Stimulated activated CD8-positive, alpha-beta memory T cell treated with anti-CD3 and anti-CD28 coated beads, Interleukin-7, amount 100 ng/mL, for 1 hour (primary cell): ENCODE measurements around the gene SCLY.

Experiments
- DNase-seq, 2 donors: peaks; one replicate each; pipeline ENCODE4 v3.0.0-alpha.2; 2020; ENCODE audit warnings: low read depth in 2 of 2

The SCLY gene

DNA sequence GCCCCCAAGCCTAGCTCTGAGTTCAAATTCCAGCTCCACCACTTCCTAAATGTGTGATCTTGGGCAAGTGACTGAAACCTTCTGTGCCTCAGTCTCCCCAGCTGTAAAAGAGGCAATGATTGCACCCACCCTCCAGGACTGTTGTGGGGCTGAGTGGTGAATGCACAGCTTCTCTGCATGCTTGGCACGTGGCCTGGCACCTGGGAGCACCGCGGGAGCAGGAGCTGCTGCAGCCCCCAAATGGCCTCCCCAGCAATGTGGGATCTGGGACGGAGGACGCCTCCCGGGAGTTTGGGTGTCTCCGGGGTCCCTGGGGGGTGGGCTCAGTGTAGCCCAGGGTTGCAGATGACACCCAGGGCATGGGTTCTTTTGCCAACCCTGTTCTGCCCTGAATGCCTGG, 79.2 kb downstream of the SCLY start:
- DNase-seq = no peak

DNA sequence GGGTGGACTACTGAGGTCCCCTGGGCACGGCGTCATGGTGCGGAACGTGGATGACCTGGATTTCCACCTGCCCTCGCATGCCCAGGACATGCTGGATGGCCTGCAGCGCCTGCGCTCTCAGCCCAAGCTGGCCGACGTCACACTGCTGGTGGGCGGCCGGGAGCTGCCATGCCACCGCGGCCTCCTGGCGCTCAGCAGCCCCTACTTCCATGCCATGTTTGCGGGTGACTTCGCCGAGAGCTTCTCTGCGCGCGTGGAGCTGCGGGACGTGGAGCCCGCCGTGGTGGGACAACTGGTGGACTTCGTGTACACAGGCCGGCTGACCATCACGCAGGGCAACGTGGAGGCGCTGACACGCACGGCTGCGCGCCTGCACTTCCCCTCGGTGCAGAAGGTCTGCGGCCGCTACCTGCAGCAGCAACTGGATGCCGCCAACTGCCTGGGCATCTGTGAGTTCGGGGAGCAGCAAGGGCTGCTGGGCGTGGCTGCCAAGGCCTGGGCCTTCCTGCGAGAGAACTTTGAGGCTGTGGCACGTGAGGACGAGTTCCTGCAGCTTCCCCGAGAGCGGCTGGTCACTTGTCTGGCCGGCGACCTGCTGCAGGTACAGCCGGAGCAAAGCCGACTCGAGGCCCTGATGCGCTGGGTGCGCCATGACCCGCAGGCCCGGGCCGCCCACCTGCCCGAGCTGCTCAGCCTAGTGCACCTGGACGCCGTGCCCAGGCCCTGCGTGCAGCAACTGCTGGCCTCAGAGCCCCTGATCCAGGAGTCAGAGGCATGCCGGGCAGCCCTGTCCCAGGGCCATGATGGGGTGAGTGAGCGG, 80.1 kb downstream of the SCLY start:
- DNase-seq = no peak

DNA sequence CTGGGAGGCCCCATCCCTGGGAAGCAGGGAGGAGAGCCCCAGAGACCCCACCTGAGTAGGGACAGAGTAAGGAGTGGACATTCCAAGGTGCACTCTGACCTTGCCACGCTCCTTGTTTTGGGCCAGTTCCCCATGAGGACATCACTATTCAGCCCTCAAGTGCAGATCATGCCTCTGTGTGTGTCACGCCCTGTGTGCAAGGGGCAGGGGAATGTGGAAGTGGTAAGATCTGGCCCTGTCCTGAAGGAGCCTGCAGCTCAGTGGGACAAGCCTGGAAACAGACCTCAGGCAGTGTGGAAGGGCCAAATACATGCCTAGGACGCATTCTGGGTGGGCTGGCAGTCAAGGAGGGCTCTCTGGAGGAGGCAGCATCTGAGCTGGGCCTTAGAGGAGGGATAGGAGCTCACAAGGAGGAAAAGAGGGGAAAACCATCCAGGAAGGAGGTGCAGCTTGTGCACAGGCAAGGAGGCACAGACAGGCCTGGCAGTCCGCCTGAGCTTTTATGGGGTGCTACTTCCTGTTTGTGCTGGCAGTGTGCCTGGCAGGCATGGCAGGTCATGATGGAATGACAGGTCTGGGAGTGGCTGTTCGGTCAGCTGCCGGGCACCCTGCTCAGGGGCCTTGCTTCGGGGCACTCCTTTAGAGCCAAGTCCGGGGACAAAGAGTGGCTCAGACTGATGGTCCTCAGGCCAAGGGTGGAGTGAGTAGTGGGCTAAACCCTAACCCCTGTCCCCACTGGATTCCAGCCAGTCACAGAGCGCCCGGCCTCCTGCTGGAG, 80.9 kb downstream of the SCLY start:
- DNase-seq = no peak

DNA sequence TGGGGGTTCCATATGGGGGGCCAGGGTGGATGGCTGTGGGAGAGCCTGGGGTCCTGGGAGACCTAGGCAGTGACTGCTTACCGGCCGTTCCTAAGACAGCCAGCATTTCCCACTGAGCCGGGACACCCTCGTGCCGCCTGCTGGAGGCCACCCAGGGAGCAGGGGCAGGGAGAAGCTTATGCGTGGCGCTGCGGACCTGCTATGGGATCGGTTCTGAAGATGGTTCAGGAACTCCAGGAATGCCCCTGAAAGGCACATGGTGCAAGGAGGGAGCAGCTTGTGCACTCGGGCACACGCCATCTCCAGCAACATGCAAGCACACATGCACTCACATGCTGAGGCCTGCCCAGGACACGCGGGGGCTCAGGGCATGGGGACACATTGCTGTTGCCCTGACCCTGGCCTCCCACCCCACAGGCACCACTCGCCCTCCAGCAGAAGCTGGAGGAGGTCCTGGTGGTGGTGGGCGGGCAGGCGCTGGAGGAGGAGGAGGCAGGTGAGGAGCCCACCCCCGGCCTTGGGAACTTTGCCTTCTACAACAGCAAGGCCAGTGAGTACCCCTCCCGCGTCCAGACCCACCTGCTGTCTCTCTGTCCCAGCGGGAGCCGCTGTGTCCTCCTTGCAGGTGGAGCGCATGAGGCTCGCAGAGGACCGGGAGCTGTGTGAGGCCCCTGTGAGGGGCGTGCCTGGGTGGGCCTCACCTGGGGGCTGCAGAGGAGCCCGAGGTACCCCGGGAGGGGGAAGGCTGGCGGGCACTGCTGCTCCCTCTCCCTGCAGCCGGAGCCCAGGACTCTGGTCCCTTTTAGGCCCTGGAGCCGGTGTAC, 81.8 kb downstream of the SCLY start:
- DNase-seq = no peak

DNA sequence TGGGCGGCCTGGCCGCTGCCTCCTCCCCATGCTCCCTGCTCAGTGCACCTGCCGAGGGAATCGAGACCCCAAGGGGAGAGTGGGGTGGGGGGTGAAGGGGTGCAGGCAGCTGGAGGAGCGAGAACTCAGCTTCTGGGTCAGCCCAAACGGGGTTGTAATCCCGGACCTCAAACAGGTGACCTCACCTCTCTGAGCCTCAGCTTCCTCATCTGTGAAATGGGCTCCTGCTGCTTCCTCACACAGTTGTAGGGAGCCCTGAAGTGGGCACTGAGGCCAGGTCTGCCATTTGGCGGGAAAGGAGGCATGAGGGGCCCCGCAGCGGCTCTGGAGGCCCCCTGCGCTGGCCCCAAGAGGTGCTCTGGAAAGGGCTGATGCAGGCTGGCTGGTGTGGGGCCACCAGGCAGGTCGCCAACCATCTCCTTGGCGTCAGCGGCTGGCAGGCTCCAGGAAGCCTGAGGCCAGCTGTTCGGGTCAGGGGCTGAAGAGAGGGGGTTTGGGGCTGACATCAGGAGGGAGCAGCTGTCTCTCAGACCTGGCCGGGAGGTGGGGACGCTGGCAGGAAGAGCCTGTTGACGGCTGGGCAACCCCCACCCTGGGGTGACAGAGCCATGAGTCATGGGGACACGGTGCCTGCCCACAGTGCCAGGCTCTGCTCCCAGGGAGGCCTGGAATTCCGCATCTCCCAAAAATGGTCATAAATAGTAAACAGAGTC, 82.6 kb downstream of the SCLY start:
- DNase-seq = no peak

DNA sequence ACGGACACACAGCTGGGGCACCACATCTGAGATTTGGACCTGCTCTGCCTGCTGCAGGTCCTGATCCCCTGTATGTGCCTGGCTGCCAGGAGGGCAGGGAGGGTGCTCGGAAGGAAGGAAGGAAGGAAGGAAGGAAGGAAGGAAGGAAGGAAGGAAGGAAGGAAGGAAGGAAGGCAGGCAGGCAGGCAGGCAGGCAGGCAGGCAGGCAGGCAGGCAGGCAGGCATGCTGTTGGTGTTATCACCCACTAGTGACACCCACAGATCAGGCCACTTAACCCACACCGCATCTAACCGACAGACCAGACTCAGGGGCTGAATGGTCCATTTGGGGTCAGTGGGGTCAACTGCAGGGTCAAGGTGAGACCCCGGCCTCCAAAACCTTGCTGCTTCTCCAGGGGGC, 83.5 kb downstream of the SCLY start:
- DNase-seq = no peak

DNA sequence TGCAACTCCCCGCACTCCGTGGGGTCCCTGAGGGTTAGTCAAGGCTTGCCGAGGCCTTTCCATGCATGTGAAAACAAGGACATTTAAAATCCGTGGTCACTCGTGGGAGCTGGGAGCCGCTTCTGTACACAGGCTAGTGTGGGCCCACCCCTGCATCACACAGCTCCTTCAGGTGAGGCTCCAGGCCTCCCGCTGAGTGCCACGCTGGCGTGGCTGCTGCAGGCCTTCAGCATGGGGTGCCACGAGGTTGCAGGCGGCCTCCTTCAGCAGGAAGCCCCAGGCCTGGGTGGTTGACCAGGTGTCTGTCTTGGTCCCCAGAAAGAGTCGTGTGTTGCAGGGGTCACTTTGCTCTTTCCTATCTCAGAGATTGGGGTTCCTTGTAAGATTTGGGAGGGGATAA, 84.2 kb downstream of the SCLY start:
- DNase-seq = no peak

DNA sequence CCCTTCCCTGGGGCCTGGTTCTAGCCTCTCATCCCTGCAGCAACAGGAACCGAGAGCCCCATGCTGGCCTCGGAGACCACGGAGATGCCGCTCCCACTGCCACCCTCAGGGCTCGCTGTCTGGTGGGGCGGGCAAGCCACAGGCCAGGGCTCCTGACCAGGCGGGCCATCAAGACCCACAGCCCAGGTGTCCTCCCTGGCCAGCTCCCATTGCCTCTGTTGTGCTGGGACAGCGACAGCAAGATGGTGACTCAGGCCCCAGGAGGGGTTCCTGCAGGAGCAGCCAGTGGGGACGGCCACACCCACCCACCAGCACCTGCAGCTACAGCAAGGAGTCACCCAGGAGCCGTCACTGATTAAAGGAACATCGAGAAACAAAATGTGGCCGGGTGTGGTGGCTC, 85.0 kb downstream of the SCLY start:
- no peak for DNase-seq

DNA sequence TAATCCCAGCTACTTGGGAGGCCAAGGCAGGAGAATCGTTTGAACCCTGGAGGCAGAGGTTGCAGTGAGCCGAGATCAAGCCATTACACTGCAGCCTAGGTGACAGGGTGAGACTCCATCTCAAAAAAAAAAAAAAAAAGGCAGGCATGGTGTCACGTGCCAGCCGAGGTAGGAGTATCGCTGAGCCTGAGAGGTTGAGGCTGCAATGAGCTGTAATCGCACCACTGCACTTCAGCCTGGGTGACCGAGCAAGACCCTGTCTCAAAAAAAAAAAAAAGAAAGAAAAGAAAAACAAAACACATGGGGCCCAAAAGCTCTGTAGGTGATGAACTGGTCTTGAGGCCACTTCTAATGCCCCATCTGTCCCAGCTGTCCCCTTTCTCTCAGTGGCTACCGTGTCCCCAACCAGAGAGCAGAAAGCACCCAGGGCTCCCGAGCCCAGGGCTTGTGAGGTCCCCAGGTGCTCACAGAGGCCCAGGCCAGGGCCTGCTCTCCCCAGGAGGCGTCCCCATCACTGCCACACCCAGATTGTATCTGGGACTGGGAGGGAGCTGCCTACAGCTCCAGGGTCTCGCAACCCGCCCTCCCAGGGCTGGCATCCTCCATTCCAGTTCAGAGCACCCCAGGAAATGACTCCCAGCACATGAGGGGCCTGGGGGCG, 86.2 kb downstream of the SCLY start:
- no peak for DNase-seq

DNA sequence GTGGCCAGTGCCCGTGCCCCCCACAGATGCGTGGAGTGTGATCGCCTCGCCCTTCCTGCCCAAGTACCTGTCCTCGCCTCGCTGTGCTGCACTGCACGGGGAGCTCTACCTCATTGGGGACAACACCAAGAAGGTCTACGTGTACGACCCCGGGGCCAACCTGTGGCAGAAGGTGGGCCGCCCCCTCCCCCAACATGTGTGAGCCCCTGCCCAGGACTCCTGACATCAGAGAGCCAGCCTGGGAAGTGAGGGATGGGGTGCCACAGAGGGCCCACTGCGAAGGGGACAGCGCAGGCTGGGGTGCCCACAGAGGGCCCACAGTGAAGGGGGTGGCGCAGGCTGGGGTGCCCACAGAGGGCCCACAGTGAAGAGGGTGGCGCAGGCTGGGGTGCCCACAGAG, 88.2 kb downstream of the SCLY start:
- no peak for DNase-seq
